Measurements from ENCODE around the gene PGA3.
"Not testable (repeated sequence)": the region's sequence is repeated elsewhere in the genome, so short reads cannot be mapped to it uniquely, and the experiment has no call there.

DNA sequence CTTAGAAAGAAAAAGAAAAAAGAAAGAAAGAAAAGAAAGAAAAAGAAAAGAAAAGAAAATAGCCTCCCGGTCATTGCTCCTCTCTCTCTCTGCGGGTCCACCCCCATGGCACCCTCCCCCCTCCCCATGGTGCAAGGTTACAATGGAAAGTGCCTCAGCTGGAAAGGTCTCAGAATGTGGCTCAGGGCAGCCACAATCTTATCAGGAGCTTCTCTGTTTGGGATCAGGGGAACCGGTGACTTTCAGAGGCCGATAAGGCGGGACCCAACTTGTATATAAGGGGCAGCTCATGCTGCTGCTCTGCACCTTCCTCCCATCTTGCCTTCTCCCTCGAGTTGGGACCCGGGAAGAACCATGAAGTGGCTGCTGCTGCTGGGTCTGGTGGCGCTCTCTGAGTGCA, 18.7 kb downstream of the PGA3 start, which contains the start of gene PGA4:
- TF ChIP-seq EZH2, CTCF (IDR thresholded peaks at IDR 0.05): not testable (repeated sequence)

Measured in neural progenitor cell (in vitro differentiated cells).